ENCODE data around the gene DNAAF8.

DNA sequence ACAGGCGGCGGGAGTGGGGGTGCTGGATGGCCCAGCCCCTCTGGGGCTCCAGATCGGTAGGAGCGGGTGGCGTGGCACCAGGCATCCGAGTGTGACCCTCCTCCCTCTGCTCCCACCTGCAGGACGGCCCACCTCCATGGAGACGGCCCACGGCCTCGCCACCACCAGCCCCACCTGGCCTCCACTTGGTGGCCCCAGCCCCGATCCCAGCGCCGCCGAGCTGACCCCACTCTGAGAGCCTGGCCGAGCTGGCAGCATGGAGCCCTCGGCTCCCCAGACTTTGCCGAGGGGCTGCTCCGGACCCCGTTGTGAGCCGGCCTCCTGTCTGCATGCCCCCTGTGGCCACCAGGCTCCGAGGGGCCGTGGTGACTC lies 45.7 kb upstream of the DNAAF8 start:
- TF ChIP-seq, protein P1, sequence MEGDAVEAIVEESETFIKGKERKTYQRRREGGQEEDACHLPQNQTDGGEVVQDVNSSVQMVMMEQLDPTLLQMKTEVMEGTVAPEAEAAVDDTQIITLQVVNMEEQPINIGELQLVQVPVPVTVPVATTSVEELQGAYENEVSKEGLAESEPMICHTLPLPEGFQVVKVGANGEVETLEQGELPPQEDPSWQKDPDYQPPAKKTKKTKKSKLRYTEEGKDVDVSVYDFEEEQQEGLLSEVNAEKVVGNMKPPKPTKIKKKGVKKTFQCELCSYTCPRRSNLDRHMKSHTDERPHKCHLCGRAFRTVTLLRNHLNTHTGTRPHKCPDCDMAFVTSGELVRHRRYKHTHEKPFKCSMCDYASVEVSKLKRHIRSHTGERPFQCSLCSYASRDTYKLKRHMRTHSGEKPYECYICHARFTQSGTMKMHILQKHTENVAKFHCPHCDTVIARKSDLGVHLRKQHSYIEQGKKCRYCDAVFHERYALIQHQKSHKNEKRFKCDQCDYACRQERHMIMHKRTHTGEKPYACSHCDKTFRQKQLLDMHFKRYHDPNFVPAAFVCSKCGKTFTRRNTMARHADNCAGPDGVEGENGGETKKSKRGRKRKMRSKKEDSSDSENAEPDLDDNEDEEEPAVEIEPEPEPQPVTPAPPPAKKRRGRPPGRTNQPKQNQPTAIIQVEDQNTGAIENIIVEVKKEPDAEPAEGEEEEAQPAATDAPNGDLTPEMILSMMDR (IDR thresholded peaks at IDR 0.05) = no peak
- TF ChIP-seq POLR2A (IDR thresholded peaks at IDR 0.05) = no peak
